Measurements from ENCODE around the gene LTBP4. TPM values are rescaled to one million over a fixed set of nuclear protein-coding genes. Genes with fewer than 3 reads are reported as not detected.
"Not testable (repeated sequence)": the region's sequence is repeated elsewhere in the genome, so short reads cannot be mapped to it uniquely, and the experiment has no call there.

The LTBP4 gene
- total RNA-seq, 2 experiments from 2014 or later = 42.8 to 75.9 TPM

- H3K4me1 Mint-ChIP-seq = peaks cover 4% of the 10 kb centered on the region
- no peak for DNase-seq
- H3K36me3 Mint-ChIP-seq = no peaks in the 10 kb centered on the region
- peaks cover 2% of the 10 kb centered on the region for H3K27me3 Mint-ChIP-seq
- ATAC-seq = no peak
- H3K9me3 Mint-ChIP-seq (ENCODE audit: low read depth) = no peaks in the 10 kb centered on the region
- H3K27ac Mint-ChIP-seq = no peak overlapping the region
- no peak overlapping the region for H3K4me3 Mint-ChIP-seq
- CTCF ChIA-PET = no interaction called here
Measured at GRCh38 chr19:40640744-40641143, 39.6 kb downstream of the LTBP4 start.

DNA sequence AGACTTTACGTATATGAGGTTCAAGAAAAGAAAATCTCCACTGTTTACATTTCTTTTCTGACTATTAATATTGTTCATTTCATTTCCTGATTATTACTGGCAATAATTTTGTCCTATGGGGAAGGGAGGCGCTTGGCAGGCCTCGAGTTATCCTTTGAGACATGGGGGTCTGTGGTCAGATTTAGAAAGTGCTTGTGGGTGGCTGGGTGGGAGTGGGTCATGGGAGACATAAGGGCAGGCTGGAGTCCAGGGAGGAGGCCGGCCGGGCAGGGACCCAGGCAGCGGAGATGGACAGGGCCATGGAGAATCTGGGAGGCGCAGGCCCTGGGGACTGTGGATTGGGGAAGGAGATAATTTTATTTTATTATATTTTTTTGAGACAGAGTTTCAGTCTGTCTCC lies 40.1 kb downstream of the LTBP4 start:
- H3K4me3 Mint-ChIP-seq = no peak overlapping the region
- CTCF ChIA-PET = no interaction called here
- H3K27ac Mint-ChIP-seq = no peak overlapping the region
- ATAC-seq (no peak), DNase-seq (no peak)
- H3K9me3 Mint-ChIP-seq (ENCODE audit: low read depth) = no peaks in the 10 kb centered on the region
- H3K27me3 Mint-ChIP-seq = peaks cover 6% of the 10 kb centered on the region
- no peaks in the 10 kb centered on the region for H3K36me3 Mint-ChIP-seq
- H3K4me1 Mint-ChIP-seq = peaks cover 8% of the 10 kb centered on the region

- CTCF ChIA-PET = no interaction called here
- no peaks in the 10 kb centered on the region for H3K36me3 Mint-ChIP-seq
- ATAC-seq (no peak), DNase-seq (no peak)
- H3K4me1 Mint-ChIP-seq = peaks cover 8% of the 10 kb centered on the region
- H3K4me3 Mint-ChIP-seq = no peak overlapping the region
- H3K9me3 Mint-ChIP-seq (ENCODE audit: low read depth) = no peaks in the 10 kb centered on the region
- no peak overlapping the region for H3K27ac Mint-ChIP-seq
- H3K27me3 Mint-ChIP-seq = peaks cover 7% of the 10 kb centered on the region
Measured at GRCh38 chr19:40642051-40642706, 41.0 kb downstream of the LTBP4 start.

DNA sequence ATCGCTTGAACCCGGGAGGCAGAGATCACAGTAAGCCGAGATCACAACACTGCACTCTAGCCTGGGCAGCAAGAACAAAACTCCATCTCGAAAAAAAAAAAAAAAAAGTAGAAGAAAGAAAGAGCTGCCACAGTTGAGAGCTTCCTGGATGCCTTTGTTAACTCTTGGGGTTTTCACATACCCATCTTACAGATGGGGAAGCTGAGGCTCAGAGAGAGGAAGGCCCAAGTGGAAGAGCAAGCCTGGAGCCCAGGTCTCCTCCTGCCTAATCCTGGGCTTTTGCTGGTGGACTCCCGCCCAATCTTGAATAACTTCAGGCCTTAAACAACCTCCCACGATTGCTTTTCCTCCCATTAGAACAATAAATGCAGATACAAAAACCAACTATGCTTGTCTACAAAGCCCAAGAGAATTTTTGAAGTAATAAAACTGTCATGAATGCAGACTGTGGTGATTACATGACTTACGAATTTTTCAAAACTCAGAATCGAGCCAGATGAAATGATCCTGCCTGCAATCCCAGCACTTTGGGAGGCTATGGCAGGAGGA lies 41.7 kb downstream of the LTBP4 start:
- DNase-seq (no peak), ATAC-seq (no peak)
- Mint-ChIP-seq H3K4me1 (peaks cover 8% of the 10 kb centered on the region), H3K27me3 (peaks cover 7% of the 10 kb centered on the region), H3K36me3 (no peaks in the 10 kb centered on the region), H3K27ac (no peak overlapping the region), H3K9me3 (ENCODE audit: low read depth) (no peaks in the 10 kb centered on the region), H3K4me3 (no peak overlapping the region)
- CTCF ChIA-PET = interaction anchor here (4.6 kb wide), 1 partner anchor 8 kb away, joined by 52 read pairs; no protein-coding TSS in a partner anchor

GRCh38 chr19:40646743-40647254 lies 45.6 kb downstream of the LTBP4 start:
- CTCF ChIA-PET = interaction anchor here (0.7 to 4.6 kb wide), 4 partner anchors 12 to 342 kb away, joined by 3 to 52 read pairs (median 6); no protein-coding TSS in a partner anchor
- no peak overlapping the region for H3K27ac Mint-ChIP-seq
- peaks cover 7% of the 10 kb centered on the region for H3K27me3 Mint-ChIP-seq
- no peaks in the 10 kb centered on the region for H3K36me3 Mint-ChIP-seq
- DNase-seq (no peak), ATAC-seq (no peak)
- peaks cover 8% of the 10 kb centered on the region for H3K4me1 Mint-ChIP-seq
- no peaks in the 10 kb centered on the region for H3K9me3 Mint-ChIP-seq (ENCODE audit: low read depth)
- no peak overlapping the region for H3K4me3 Mint-ChIP-seq

DNA sequence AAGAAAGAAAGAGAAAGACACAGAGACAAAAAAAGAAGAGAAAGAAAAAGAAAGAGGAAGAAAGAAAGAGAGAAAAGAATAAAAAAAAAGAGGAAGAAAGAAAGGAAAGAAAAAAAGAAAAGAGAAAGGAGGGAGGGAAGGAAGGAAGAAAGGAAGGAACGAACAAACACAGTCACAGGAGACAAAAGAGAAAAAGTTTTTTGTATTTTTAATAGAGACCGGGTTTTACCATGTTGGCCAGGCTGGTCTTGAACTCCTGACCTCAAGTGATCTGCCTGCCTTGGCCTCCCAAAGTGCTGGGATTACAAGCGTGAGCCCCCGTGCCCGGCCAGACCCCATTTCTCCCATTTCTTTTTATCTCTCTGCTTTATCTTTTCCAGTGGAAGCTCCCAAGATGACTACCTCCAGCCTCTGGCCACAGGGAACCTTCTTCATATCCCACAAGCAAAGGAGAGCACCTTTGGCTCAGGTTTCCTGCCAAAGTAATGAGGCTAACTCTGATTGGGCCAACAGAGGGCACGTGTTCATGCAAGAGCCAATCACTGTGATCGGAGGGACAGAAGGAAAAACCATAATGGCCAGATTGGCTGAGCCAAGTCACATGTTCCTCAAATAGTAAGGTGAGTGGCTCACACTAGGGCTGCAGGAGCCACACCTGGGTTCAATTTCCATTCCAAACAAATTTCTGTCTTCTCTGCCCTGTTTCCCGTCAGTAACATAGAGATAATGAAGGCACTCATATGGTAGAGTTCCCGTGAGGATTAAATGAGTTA lies 48.9 kb downstream of the LTBP4 start:
- H3K4me1 Mint-ChIP-seq; H3K27me3 Mint-ChIP-seq; H3K36me3 Mint-ChIP-seq; H3K27ac Mint-ChIP-seq; DNase-seq; ATAC-seq; H3K4me3 Mint-ChIP-seq; H3K9me3 Mint-ChIP-seq (ENCODE audit: low read depth): not testable (repeated sequence)
- CTCF ChIA-PET = interaction anchor here (0.6 to 2.6 kb wide), 3 partner anchors 9 to 15 kb away, joined by 3 to 12 read pairs (median 3); no protein-coding TSS in a partner anchor

DNA sequence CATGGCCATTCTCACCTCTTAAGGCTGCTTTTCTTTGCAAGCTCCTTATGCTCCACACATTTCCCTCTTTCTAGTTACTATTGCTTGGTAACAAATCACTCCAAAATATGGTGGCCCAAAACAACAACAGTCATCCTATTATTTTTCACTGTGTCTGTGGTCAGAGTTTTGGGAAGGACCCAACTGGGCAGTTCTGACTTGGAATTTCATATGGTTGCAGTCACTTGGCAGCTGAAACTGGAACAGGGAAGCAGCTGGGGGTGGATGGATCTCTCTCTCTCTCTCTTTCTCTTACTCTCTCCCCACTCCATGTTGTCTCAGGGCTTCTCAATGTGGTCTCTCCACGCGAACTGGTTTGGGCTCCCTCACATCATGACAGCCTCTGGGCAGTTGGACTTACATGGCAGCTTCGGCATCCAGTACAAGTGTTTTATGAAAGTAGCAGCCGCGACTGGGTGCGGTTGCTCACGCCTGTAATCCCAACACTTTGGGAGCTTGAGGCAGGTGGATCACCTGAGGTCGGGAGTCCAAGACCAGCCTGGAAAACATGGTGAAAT lies 49.7 kb downstream of the LTBP4 start:
- no peak for DNase-seq
- ATAC-seq = no peak
- Mint-ChIP-seq H3K36me3 (no peaks in the 10 kb centered on the region), H3K4me1 (peaks cover 3% of the 10 kb centered on the region), H3K4me3 (no peak overlapping the region), H3K27me3 (peaks cover 4% of the 10 kb centered on the region), H3K27ac (no peak overlapping the region), H3K9me3 (ENCODE audit: low read depth) (no peaks in the 10 kb centered on the region)
- CTCF ChIA-PET = interaction anchor here (0.6 to 2.6 kb wide), 4 partner anchors 8 to 833 kb away, joined by 3 to 12 read pairs (median 4); no protein-coding TSS in a partner anchor

- CTCF ChIA-PET = interaction anchor here (1.3 to 2.6 kb wide), 2 partner anchors 11 to 17 kb away, joined by 3 to 12 read pairs; no protein-coding TSS in a partner anchor
- not testable (repeated sequence) for DNase-seq, H3K27me3 Mint-ChIP-seq
Measured at GRCh38 chr19:40652303-40652702, 51.1 kb downstream of the LTBP4 start.

DNA sequence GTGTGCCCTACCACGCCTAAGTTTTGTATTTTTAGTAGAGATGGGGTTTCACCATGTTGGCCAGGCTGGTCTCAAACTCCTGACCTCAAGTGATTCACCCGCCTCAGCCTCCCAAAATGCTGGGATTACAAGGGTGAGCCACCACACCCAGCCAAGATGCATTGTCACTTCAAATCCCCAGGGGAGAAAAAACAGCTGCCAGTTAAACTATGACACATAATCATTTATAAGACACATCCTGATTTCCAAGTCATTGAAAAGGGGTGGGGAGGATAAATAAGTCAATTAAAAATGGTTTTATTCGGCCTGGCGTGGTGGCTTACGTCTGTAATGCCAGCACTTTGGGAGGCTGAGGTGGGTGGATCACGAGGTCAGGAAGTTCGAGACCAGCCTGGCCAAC lies 54.5 kb downstream of the LTBP4 start:
- H3K27ac Mint-ChIP-seq; DNase-seq; H3K9me3 Mint-ChIP-seq (ENCODE audit: low read depth); H3K4me1 Mint-ChIP-seq; H3K27me3 Mint-ChIP-seq; ATAC-seq; H3K36me3 Mint-ChIP-seq; H3K4me3 Mint-ChIP-seq: not testable (repeated sequence)
- CTCF ChIA-PET = interaction anchor here (1.7 kb wide), 1 partner anchor 21 kb away, joined by 7 read pairs; no protein-coding TSS in a partner anchor

More at GRCh38 chr19:40652303-40652702, 51.1 kb downstream of the LTBP4 start:
- not testable (repeated sequence) for H3K27ac Mint-ChIP-seq; ATAC-seq; H3K9me3 Mint-ChIP-seq (ENCODE audit: low read depth); H3K4me3 Mint-ChIP-seq; H3K4me1 Mint-ChIP-seq; H3K36me3 Mint-ChIP-seq

DNA sequence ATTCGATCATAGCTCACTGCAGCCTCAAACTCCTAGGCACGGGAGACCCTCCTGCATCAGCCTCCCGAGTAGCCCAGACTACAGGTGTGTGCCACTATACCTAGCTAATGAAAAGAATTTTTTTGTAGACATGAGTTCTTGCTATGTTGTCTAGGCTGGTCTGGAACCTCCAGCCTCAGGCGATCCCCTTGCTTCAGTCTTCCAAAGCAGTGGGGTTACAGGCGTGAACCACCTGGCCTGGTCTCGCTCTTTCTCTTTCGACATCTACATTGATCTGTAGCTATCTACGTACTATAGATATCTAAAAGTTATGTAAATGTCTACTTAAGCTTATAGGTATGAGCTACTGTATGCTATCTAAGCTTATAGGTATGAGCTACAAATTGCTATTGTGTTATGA lies 56.9 kb downstream of the LTBP4 start:
- ATAC-seq = no peak
- Mint-ChIP-seq H3K27ac (no peak overlapping the region), H3K4me1 (no peaks in the 10 kb centered on the region), H3K4me3 (no peak overlapping the region), H3K27me3 (no peaks in the 10 kb centered on the region), H3K9me3 (ENCODE audit: low read depth) (no peaks in the 10 kb centered on the region), H3K36me3 (no peaks in the 10 kb centered on the region)
- CTCF ChIA-PET = interaction anchor here (0.6 to 1.1 kb wide), 3 partner anchors 123 to 162 kb away, joined by 3 to 8 read pairs (median 3); no protein-coding TSS in a partner anchor
- DNase-seq = no peak

GRCh38 chr19:40659116-40659515 lies 57.9 kb downstream of the LTBP4 start:
- Mint-ChIP-seq H3K27ac (no peak overlapping the region), H3K4me3 (no peak overlapping the region), H3K36me3 (no peaks in the 10 kb centered on the region), H3K4me1 (peaks cover 9% of the 10 kb centered on the region), H3K27me3 (no peaks in the 10 kb centered on the region), H3K9me3 (ENCODE audit: low read depth) (no peaks in the 10 kb centered on the region)
- CTCF ChIA-PET = interaction anchor here (0.7 to 5.8 kb wide), 4 partner anchors 9 to 160 kb away, joined by 3 to 67 read pairs (median 4); no protein-coding TSS in a partner anchor
- DNase-seq (no peak), ATAC-seq (no peak)

DNA sequence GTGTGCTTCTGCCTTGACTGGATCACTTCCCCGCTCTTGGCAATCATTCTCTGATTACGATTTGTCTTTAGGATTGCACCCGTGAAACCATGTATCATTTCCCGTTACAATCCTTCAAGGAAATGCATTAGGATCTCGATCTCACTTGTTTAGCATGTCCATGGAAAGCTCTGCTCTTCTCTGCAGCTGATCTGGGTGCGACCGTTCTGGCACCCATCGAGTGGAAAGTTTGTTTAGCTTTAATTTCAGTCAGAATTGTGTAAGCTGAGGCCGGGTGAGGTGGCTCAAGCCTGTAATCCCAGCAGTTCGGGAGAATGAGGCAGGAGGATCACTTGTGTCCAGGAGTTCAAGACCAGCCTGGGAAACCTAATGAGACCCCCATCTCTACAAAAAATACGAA lies 58.4 kb downstream of the LTBP4 start:
- no peak for ATAC-seq
- Mint-ChIP-seq H3K27me3 (no peaks in the 10 kb centered on the region), H3K9me3 (ENCODE audit: low read depth) (no peaks in the 10 kb centered on the region), H3K27ac (no peak overlapping the region), H3K4me3 (no peak overlapping the region), H3K36me3 (no peaks in the 10 kb centered on the region), H3K4me1 (peaks cover 9% of the 10 kb centered on the region)
- CTCF ChIA-PET = interaction anchor here (0.6 to 5.8 kb wide), 6 partner anchors 9 to 485 kb away, joined by 3 to 67 read pairs (median 4); no protein-coding TSS in a partner anchor
- no peak for DNase-seq

- CTCF ChIA-PET = interaction anchor here (1.3 to 5.8 kb wide), 6 partner anchors 26 to 647 kb away, joined by 3 to 67 read pairs (median 6); no protein-coding TSS in a partner anchor
- Mint-ChIP-seq H3K36me3 (no peaks in the 10 kb centered on the region), H3K4me3 (no peak overlapping the region), H3K27ac (no peak overlapping the region), H3K4me1 (peaks cover 18% of the 10 kb centered on the region), H3K27me3 (no peaks in the 10 kb centered on the region), H3K9me3 (ENCODE audit: low read depth) (no peaks in the 10 kb centered on the region)
- DNase-seq (no peak), ATAC-seq (no peak)
Measured at GRCh38 chr19:40661616-40662015, 60.4 kb downstream of the LTBP4 start.

Data from activated CD8-positive, alpha-beta memory T cell treated with anti-CD3 and anti-CD28 coated beads, Interleukin-2, amount 10 ng/mL, durations not matched to agents 7 days and 5 days (primary cell).